ENCODE data around the gene OTUB2.

- TF ChIP-seq, protein P1, sequence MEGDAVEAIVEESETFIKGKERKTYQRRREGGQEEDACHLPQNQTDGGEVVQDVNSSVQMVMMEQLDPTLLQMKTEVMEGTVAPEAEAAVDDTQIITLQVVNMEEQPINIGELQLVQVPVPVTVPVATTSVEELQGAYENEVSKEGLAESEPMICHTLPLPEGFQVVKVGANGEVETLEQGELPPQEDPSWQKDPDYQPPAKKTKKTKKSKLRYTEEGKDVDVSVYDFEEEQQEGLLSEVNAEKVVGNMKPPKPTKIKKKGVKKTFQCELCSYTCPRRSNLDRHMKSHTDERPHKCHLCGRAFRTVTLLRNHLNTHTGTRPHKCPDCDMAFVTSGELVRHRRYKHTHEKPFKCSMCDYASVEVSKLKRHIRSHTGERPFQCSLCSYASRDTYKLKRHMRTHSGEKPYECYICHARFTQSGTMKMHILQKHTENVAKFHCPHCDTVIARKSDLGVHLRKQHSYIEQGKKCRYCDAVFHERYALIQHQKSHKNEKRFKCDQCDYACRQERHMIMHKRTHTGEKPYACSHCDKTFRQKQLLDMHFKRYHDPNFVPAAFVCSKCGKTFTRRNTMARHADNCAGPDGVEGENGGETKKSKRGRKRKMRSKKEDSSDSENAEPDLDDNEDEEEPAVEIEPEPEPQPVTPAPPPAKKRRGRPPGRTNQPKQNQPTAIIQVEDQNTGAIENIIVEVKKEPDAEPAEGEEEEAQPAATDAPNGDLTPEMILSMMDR (IDR thresholded peaks at IDR 0.05; ENCODE audit: low read length) = no peak
- TF ChIP-seq EZH2 (IDR thresholded peaks at IDR 0.05; ENCODE audit: borderline replicate concordance, low read length) = no peak
Observed at GRCh38 chr14:94048691-94049624, 22.8 kb downstream of the OTUB2 start.
